H1 (cell line): ENCODE measurements around the gene SPEM1. TPM values are rescaled to one million over a fixed set of nuclear protein-coding genes. Genes with fewer than 3 reads are reported as not detected.

ENCODE experiments used
- CTCF ChIA-PET: fragments of 300-600 bp; sonication (Branson Sonifier 250); formaldehyde crosslinking; loops from one replicate; lab custom pipeline; 2021; ENCODE audit not compliant: partially characterized antibody; lab: Charles Lee
- POLR2A ChIA-PET: fragments of 300-600 bp; sonication (Branson Sonifier 250); formaldehyde crosslinking; loops from one replicate; lab custom pipeline; 2021; ENCODE audit warnings: inconsistent platforms; ENCODE audit not compliant: partially characterized antibody; lab: Charles Lee
- DNase-seq, 2 experiments: peaks; one replicate each; pipeline versions ENCODE4 v3.0.0 to v3.0.0-alpha.2; 2010 to 2022; ENCODE audit warnings: low spot score in 2 of 2, low read depth in 1 of 2, mixed read lengths in 1 of 2
- FAIRE-seq: peaks from 2 replicates; lab custom pipeline; 2011; peaks lifted over from hg19 to GRCh38; lab: Jason Lieb, UNC
- H2AFZ ChIP-seq: 2 replicates; pipeline ENCODE4 v1.8.1; 2012; ENCODE audit warnings: low read length, inconsistent platforms
- H2AK5ac ChIP-seq: 2 replicates; pipeline ENCODE4 v1.6.1; 2013; ENCODE audit warnings: low read depth, low read length
- H2BK120ac ChIP-seq: replicated peaks from 2 replicates; pipeline ENCODE3; 2013; ENCODE audit warnings: low read depth, low read length, inconsistent platforms
- H2BK12ac ChIP-seq: 2 replicates; pipeline ENCODE4 v1.6.1; 2013; ENCODE audit warnings: low read depth, low read length
- H2BK15ac ChIP-seq: 2 replicates; pipeline ENCODE4 v1.6.1; 2013; ENCODE audit warnings: low read length
- H2BK20ac ChIP-seq: 2 replicates; pipeline ENCODE4 v1.6.1; 2013; ENCODE audit warnings: low read length
- H2BK5ac ChIP-seq: 2 replicates; pipeline ENCODE4 v1.6.1; 2013; ENCODE audit warnings: low read depth, low read length
- H3K14ac ChIP-seq: 2 replicates; pipeline ENCODE4 v1.6.1; 2013; ENCODE audit warnings: inconsistent platforms; ENCODE audit not compliant: insufficient read length
- H3K18ac ChIP-seq: 2 replicates; pipeline ENCODE4 v1.6.1; 2013; ENCODE audit warnings: low read length; ENCODE audit errors: extremely low read depth
- H3K23ac ChIP-seq: 2 replicates; pipeline ENCODE4 v1.6.1; 2013; ENCODE audit warnings: inconsistent platforms; ENCODE audit not compliant: insufficient read length
- H3K23me2 ChIP-seq: 2 replicates; pipeline ENCODE4 v1.6.1; 2013; ENCODE audit warnings: low read depth, low read length
- H3K27ac ChIP-seq: 2 replicates; pipeline ENCODE4 v1.6.1; 2011; ENCODE audit warnings: low read depth, low read length, inconsistent platforms
- H3K27me3 ChIP-seq, 4 experiments: replicated peaks in 1 of 4; 1 replicate in 1 of 4; 2 replicates in 3 of 4; pipeline versions ENCODE4 v1.6.1 to v1.8.1; 2011 to 2013; ENCODE audit warnings: low read length in 3 of 4, mild to moderate bottlenecking in 3 of 4, inconsistent platforms in 2 of 4, mixed read lengths in 2 of 4, moderate library complexity in 1 of 4; ENCODE audit not compliant: control insufficient read depth in 3 of 4, insufficient read depth in 3 of 4; ENCODE audit errors: extremely low read depth in 1 of 4
- H3K36me3 ChIP-seq, 4 experiments: 2 replicates each; pipeline versions ENCODE4 v1.6.1 to v1.8.1; 2011 to 2013; ENCODE audit warnings: mild to moderate bottlenecking in 4 of 4, low read length in 3 of 4, moderate library complexity in 2 of 4, control low read depth in 1 of 4, inconsistent platforms in 1 of 4; ENCODE audit not compliant: insufficient read depth in 4 of 4, control insufficient read depth in 2 of 4
- H3K4ac ChIP-seq: replicated peaks from 2 replicates; pipeline ENCODE3; 2013; ENCODE audit warnings: low read length, low read depth, mixed read lengths, inconsistent platforms; ENCODE audit not compliant: insufficient read length
- H3K4me1 ChIP-seq, 4 experiments: replicated peaks in 1 of 4; 1 replicate in 1 of 4; 2 replicates in 3 of 4; pipeline versions ENCODE4 v1.6.1 to v1.8.1; 2011 to 2013; ENCODE audit warnings: low read length in 3 of 4, inconsistent platforms in 2 of 4, mixed read lengths in 1 of 4; ENCODE audit not compliant: insufficient read depth in 4 of 4, control insufficient read depth in 3 of 4
- H3K4me2 ChIP-seq, 2 experiments: 2 replicates each; pipeline versions ENCODE4 v1.6.1 to v1.8.1; 2011 to 2013; ENCODE audit warnings: low read depth in 2 of 2, low read length in 2 of 2, control low read depth in 1 of 2, inconsistent platforms in 1 of 2, mild to moderate bottlenecking in 1 of 2; ENCODE audit not compliant: insufficient read depth in 1 of 2
- H3K4me3 ChIP-seq, 4 experiments: fragments of 200-600, 300-600 bp in 1 of 4; sonication (generic), shearing (Covaris generic), sonication (Bioruptor Twin) in 1 of 4; 2 replicates each; pipeline versions ENCODE4 v1.5.1 to v1.8.1; 2011 to 2016; ENCODE audit warnings: low read length in 4 of 4, low read depth in 3 of 4, control low read depth in 2 of 4, inconsistent platforms in 2 of 4, mild to moderate bottlenecking in 2 of 4, mixed read lengths in 1 of 4, moderate library complexity in 1 of 4; ENCODE audit not compliant: insufficient read depth in 2 of 4; ENCODE audit errors: extremely low read depth in 1 of 4
- H3K56ac ChIP-seq: replicated peaks from 2 replicates; pipeline ENCODE3; 2013; ENCODE audit warnings: low read depth, mild to moderate bottlenecking, mixed read lengths, low read length, inconsistent platforms; ENCODE audit not compliant: insufficient read length
- H3K79me1 ChIP-seq: 2 replicates; pipeline ENCODE4 v1.6.1; 2013; ENCODE audit warnings: low read depth, low read length, control low read depth
- H3K79me2 ChIP-seq, 2 experiments: 2 replicates each; pipeline versions ENCODE4 v1.6.1 to v1.8.1; 2012 to 2013; ENCODE audit warnings: low read length in 2 of 2, mild to moderate bottlenecking in 2 of 2, inconsistent platforms in 1 of 2; ENCODE audit not compliant: insufficient read depth in 2 of 2, control insufficient read depth in 1 of 2
- H3K9ac ChIP-seq, 4 experiments: replicated peaks in 1 of 4; 1 replicate in 1 of 4; 2 replicates in 3 of 4; pipeline versions ENCODE4 v1.6.1 to v1.8.1; 2011 to 2013; ENCODE audit warnings: low read depth in 3 of 4, low read length in 3 of 4, control low read depth in 2 of 4, mild to moderate bottlenecking in 2 of 4, moderate library complexity in 2 of 4, inconsistent platforms in 1 of 4; ENCODE audit errors: extremely low read depth in 1 of 4
- H3K9me3 ChIP-seq, 2 experiments: 2 replicates each; pipeline versions ENCODE4 v1.6.1 to v1.8.1; 2012 to 2013; ENCODE audit warnings: mild to moderate bottlenecking in 2 of 2, moderate library complexity in 2 of 2, control low read depth in 1 of 2, inconsistent platforms in 1 of 2, low read depth in 1 of 2, low read length in 1 of 2, mixed read lengths in 1 of 2; ENCODE audit not compliant: insufficient read depth in 2 of 2
- H4K20me1 ChIP-seq, 2 experiments: replicated peaks in 1 of 2; 2 replicates each; pipeline versions ENCODE3 to v1.8.1; 2011 to 2013; ENCODE audit warnings: inconsistent platforms in 2 of 2, low read length in 2 of 2, mild to moderate bottlenecking in 1 of 2; ENCODE audit not compliant: insufficient read depth in 2 of 2, control insufficient read depth in 1 of 2
- H4K5ac ChIP-seq: 2 replicates; pipeline ENCODE4 v1.6.1; 2013; ENCODE audit warnings: low read length, low read depth, mixed read lengths, inconsistent platforms; ENCODE audit not compliant: insufficient read length
- H4K8ac ChIP-seq: 2 replicates; pipeline ENCODE4 v1.8.0; 2013; ENCODE audit warnings: mild to moderate bottlenecking, moderate library complexity, low read length, inconsistent platforms; ENCODE audit not compliant: insufficient read depth; ENCODE audit errors: extremely low read depth
- H4K91ac ChIP-seq: replicated peaks from 2 replicates; pipeline ENCODE3; 2013; ENCODE audit warnings: low read length, mixed read lengths, inconsistent platforms; ENCODE audit not compliant: insufficient read length
- CHD1 ChIP-seq: IDR thresholded peaks from 2 replicates; pipeline ENCODE4 v1.6.1; 2012; ENCODE audit warnings: low read depth, low read length, improper control_type of control experiment
- CHD2 ChIP-seq: IDR thresholded peaks from 2 replicates; pipeline ENCODE4 v1.6.1; 2012; ENCODE audit warnings: low read length, improper control_type of control experiment
- EP300 ChIP-seq, 2 experiments: IDR thresholded peaks; 1 replicate in 1 of 2; 2 replicates in 1 of 2; pipeline ENCODE4 v1.6.1; 2011 to 2012; ENCODE audit warnings: low read depth in 2 of 2, low read length in 2 of 2, mild to moderate bottlenecking in 2 of 2, borderline replicate concordance in 1 of 2, inconsistent platforms in 1 of 2, moderate library complexity in 1 of 2
- GTF2F1 ChIP-seq: IDR thresholded peaks from 2 replicates; pipeline ENCODE4 v1.6.1; 2012; ENCODE audit warnings: low read depth, low read length, improper control_type of control experiment, borderline replicate concordance
- HDAC2 ChIP-seq, 2 experiments: fragments of 300-600 bp in 1 of 2; sonication (generic) in 1 of 2; IDR thresholded peaks; 2 replicates each; pipeline ENCODE4 v1.6.1; 2011 to 2012; ENCODE audit warnings: low read depth in 2 of 2, low read length in 2 of 2, mild to moderate bottlenecking in 2 of 2, moderate library complexity in 2 of 2, borderline replicate concordance in 1 of 2, inconsistent platforms in 1 of 2
- JUND ChIP-seq: IDR thresholded peaks from 2 replicates; pipeline ENCODE4 v1.6.1; 2011; ENCODE audit warnings: mild to moderate bottlenecking, improper control_type of control experiment, low read length
- KDM5A ChIP-seq: fragments of 200-600 bp; IDR thresholded peaks from 2 replicates; pipeline ENCODE4 v1.7.1; 2012; ENCODE audit warnings: mild to moderate bottlenecking, low read length, inconsistent platforms, mixed read lengths
- MAFK ChIP-seq: IDR thresholded peaks from 2 replicates; pipeline ENCODE4 v1.6.1; 2012; ENCODE audit warnings: low read depth, mild to moderate bottlenecking, improper control_type of control experiment, low read length
- MAX ChIP-seq: IDR thresholded peaks from 2 replicates; pipeline ENCODE4 v1.6.1; 2012; ENCODE audit warnings: inconsistent platforms
- RNF2 ChIP-seq: fragments of 200-900, 300-1000 bp; sonication (generic); IDR thresholded peaks from 2 replicates; pipeline ENCODE4 v1.7.1; 2016; ENCODE audit warnings: borderline replicate concordance, low read depth, mild to moderate bottlenecking, antibody characterized with exemption, low read length; ENCODE audit not compliant: poor library complexity, severe bottlenecking; ENCODE audit errors: missing control alignments
- SIX5 ChIP-seq: IDR thresholded peaks from 2 replicates; pipeline ENCODE4 v1.6.1; 2011; ENCODE audit warnings: mild to moderate bottlenecking, low read depth, low read length
- YY1 ChIP-seq: IDR thresholded peaks from 2 replicates; pipeline ENCODE4 v1.6.1; 2011; ENCODE audit warnings: low read depth, mild to moderate bottlenecking, low read length
- ZNF274 ChIP-seq: IDR thresholded peaks from 2 replicates; pipeline ENCODE4 v1.7.0; 2012; ENCODE audit warnings: low read length, borderline replicate concordance; ENCODE audit errors: extremely low read depth
- WGBS, 2 experiments: shearing (Covaris generic) in 1 of 2; methylation state at CpG; one replicate each; pipeline versions ENCODE4 v1.1.6 to v1.1.7; 2013 to 2015; ENCODE audit warnings: low lambda C conversion rate in 2 of 2, mixed read lengths in 2 of 2, inconsistent platforms in 1 of 2, low coverage in 1 of 2, missing lambda C conversion rate in 1 of 2; ENCODE audit not compliant: insufficient replicate concordance in 2 of 2, insufficient coverage in 1 of 2, insufficient read length in 1 of 2; ENCODE audit errors: extremely low coverage in 1 of 2, missing lambda C conversion rate in 1 of 2; 5-methylcytosine and 5-hydroxymethylcytosine counted together
- polyA plus RNA-seq, 7 experiments: library from polyadenylated mRNA; depleted of rRNA in 3 of 7; stranded (reverse) in 5 of 7; unstranded in 2 of 7; fragments of >200 nt in 5 of 7; fragments of 200-250 nt in 2 of 7; gene quantifications; 1 replicate in 5 of 7; 2 replicates in 1 of 7; 4 replicates in 1 of 7; pipeline versions ENCODE4 v1.2.1 to v1.2.3, GENCODE V29; 2011 to 2013; ENCODE audit warnings: missing spikeins in 2 of 7, mixed read lengths in 2 of 7
- total RNA-seq: library from RNA; stranded (reverse); fragmentation: NEBNext Ultra II Directional; extraction: Animal tissue kit (Norgen Biotek cat#: 25700); gene quantifications from 2 replicates; pipeline ENCODE4 v1.2.1, GENCODE V29; 2021

Gene SPEM1
- total and polyA plus RNA-seq, 2 of the 8 experiments (the other 6 are each of a cell fraction or from before 2014, with no cell fraction given), result not detected

DNA sequence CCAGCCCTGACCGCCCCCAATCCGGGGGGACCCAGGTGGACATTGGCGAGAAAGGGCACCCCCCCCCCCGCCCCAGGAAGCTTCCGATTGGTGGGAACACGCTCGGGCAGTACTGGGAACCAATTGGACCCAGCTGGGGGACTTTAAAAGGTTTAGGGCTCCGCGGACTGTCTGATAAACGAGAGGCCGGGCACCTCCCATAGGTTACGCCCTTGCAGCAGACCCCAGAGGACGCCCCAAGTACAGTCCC lies 16.5 kb upstream of the SPEM1 start:
- Histone ChIP-seq H3K4me1 (peaks cover 0 to 15% (median 11%) of the 10 kb centered on the region in 4 experiments; a peak in 5 of 7 replicates), H3K4ac (no peak overlapping the region), H3K23me2 (peaks cover 15% of the 10 kb centered on the region; the same call in 1 of the 2 replicates), H3K79me1 (peaks cover 5% of the 10 kb centered on the region), H4K5ac (peak overlapping the region; percentile 79), H2BK15ac (no peak overlapping the region), H3K79me2 (peaks cover 0 to 8% of the 10 kb centered on the region in 2 experiments; a peak in 1 of 4 replicates), H3K9me3 (no peaks in the 10 kb centered on the region), H3K27ac (peak overlapping the region; percentile 81; the same call in 1 of the 2 replicates), H3K14ac (no peak overlapping the region), H3K27me3 (no peaks in the 10 kb centered on the region; a peak in 1 of 7 replicates), H3K36me3 (peaks cover 0 to 5% (median 1%) of the 10 kb centered on the region in 4 experiments; a peak in 1 of 8 replicates), H3K9ac (peak overlapping the region in 3 of 4 experiments; percentile 19 to 42 (median 34); a peak in 3 of 7 replicates), H2BK20ac (no peak overlapping the region), H2BK120ac (no peak overlapping the region), H4K20me1 (peaks cover 0 to 8% of the 10 kb centered on the region in 2 experiments), H3K23ac (no peak overlapping the region), H2AK5ac (no peak overlapping the region), H2BK12ac (no peak overlapping the region), H3K4me2 (peak overlapping the region; percentile 84 to 90), H4K8ac (no peak overlapping the region), H2BK5ac (peak overlapping the region; percentile 76), H3K56ac (peak overlapping the region; percentile 91), H4K91ac (no peak overlapping the region), H3K18ac (peak overlapping the region; percentile 96), H3K4me3 (peak overlapping the region; percentile 67 to 94 (median 74)), H2AFZ (no peak overlapping the region)
- no peak for DNase-seq
- FAIRE-seq, result no peak
- POLR2A ChIA-PET, result interaction anchor here (0.6 to 8.2 kb wide), 23 partner anchors 10 to 205 kb away, joined by 3 to 66 read pairs (median 4); partner anchors contain the start of genes CHRNB1, FGF11, KCTD11 and PHF23
- WGBS, 2 experiments, result 4% methylated on average over 8 of the region's 13 CpGs; no CpG with 5 or more reads in 1 of the 2 experiments
- CTCF ChIA-PET, result interaction anchor here (0.8 to 3.5 kb wide), 10 partner anchors 8 to 157 kb away, joined by 3 to 26 read pairs (median 5); partner anchors contain the start of genes TMEM102 and TMEM95
- TF ChIP-seq CHD2 (no peak), YY1 (no peak), GTF2F1 (no peak), JUND (no peak), ZNF274 (no peak), EP300 (IDR thresholded peaks at IDR 0.05; ENCODE audit: borderline replicate concordance in 1 of 2, low read depth in 2 of 2, low read length in 2 of 2) (no peak), HDAC2 (IDR thresholded peaks at IDR 0.05; ENCODE audit: borderline replicate concordance in 1 of 2, low read depth in 2 of 2, low read length in 2 of 2) (peak in 1 of 2 experiments; percentile 84; a peak in 1 of 4 replicates), SIX5 (no peak), CHD1 (no peak), MAX (0 out of 2 replicates have a peak, but pooled peaks have one; percentile 3), KDM5A (no peak), MAFK (no peak), RNF2 (no peak)
